Gastrocnemius medialis (tissue), 4 donors: ENCODE measurements around the gene RBP7.
"Not testable (repeated sequence)": the region's sequence is repeated elsewhere in the genome, so short reads cannot be mapped to it uniquely, and the experiment has no call there.

Experiments used
- CTCF ChIP-seq, 5 experiments: fragments of 450-650 bp in 3 of 5; fragments of 200-600 bp in 2 of 5; sonication (generic) in 2 of 5; IDR thresholded peaks in 4 of 5; conservative IDR thresholded peaks in 1 of 5; 1 replicate in 4 of 5; 2 replicates in 1 of 5; pipeline ENCODE4 v1.5.1; 2016 to 2019; ENCODE audit warnings: antibody characterized with exemption in 5 of 5, mild to moderate bottlenecking in 3 of 5, moderate library complexity in 3 of 5
- POLR2A ChIP-seq, 2 donors: fragments of 450-650 bp; IDR thresholded peaks; one replicate each; pipeline ENCODE4 v1.6.1; 2017; ENCODE audit warnings: antibody characterized with exemption in 2 of 2, mild to moderate bottlenecking in 2 of 2, moderate library complexity in 2 of 2

GRCh38 chr1:10028956-10029500 is 32.0 kb downstream of the RBP7 start:
- TF ChIP-seq POLR2A (IDR thresholded peaks at IDR 0.05); CTCF (IDR thresholded peaks at IDR 0.05 in 4 of 5, conservative IDR thresholded peaks at IDR 0.05 in 1 of 5): not testable (repeated sequence)
